CMK (cell line): Measurements from ENCODE around the gene FNDC3B.

ENCODE experiments used
- DNase-seq: peaks from one replicate; pipeline ENCODE4 v3.0.0-alpha.2; 2010; ENCODE audit warnings: low read depth

FNDC3B gene

GRCh38 chr3:172310428-172310760 is 271.0 kb downstream of the FNDC3B start:
- DNase-seq = no peak

GRCh38 chr3:172311217-172311616 is 271.8 kb downstream of the FNDC3B start:
- DNase-seq = no peak

DNA sequence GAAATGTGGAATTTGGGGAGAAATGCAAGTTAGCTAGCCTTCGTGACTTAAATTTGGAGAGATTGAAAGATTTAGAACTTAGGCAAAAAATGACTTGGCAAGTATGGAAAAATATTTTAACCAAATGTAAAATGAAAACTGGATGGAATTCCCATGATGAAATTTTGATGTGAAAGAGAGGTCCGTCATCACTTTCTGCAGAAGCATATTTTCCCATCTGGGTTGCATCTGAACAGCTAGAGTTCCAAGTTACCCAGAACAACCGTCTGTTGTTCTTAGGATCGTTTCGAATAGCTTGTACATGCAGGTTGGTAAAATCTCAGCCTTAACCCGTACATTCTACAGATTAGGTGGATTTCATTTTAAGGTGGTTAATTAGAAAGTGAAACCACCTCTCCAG is 272.6 kb downstream of the FNDC3B start:
- no peak for DNase-seq

GRCh38 chr3:172312711-172313110 is 273.3 kb downstream of the FNDC3B start:
- no peak for DNase-seq

- DNase-seq = no peak
Observed at GRCh38 chr3:172313671-172314070, 274.3 kb downstream of the FNDC3B start.

GRCh38 chr3:172314591-172315160 is 275.3 kb downstream of the FNDC3B start:
- DNase-seq = no peak

- DNase-seq = no peak
Observed at GRCh38 chr3:172315401-172316091, 276.2 kb downstream of the FNDC3B start.

DNA sequence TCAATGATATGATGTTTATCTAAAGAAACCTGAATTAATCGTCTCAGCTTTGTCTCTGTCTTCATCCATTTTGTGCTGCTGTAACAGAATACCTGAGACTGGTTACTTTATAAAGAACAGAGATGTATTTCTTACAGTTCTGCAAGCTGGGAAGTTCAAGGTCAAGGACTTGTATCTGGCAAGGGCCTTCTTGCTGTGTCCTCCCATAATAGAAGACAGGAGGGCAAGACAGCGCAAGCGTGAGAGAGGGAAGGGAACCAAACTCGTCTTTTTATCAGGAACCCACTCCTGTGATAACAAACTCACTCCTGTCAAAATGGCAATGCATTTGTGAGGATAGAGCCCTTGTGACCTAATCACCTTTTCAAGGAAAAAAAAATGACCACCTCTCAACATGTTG is 277.4 kb downstream of the FNDC3B start:
- no peak for DNase-seq

- no peak for DNase-seq
Observed at GRCh38 chr3:172317481-172317880, 278.1 kb downstream of the FNDC3B start.

GRCh38 chr3:172317984-172318383 is 278.6 kb downstream of the FNDC3B start:
- DNase-seq = no peak

- DNase-seq = no peak
Observed at GRCh38 chr3:172319595-172319994, 280.2 kb downstream of the FNDC3B start.

DNA sequence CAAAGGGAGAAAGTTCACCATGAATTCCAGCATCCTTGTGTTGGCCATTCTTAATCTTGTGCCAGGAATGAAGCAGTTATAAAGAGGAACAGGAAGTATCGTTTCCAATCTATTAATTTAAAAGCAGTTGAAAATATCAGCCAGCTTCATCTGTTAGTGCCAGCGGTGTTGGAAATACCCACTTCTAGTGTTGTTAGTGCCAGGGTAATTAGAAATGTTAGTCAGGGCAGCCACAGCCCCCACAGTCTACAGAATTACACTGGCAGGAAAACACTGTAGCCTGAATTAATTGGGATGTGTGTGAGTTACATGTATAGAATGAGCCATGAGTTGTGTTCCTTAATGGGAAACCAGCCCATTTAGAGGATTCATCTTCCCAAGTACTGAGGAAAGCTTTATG is 281.1 kb downstream of the FNDC3B start:
- DNase-seq = no peak

- DNase-seq = no peak
Observed at GRCh38 chr3:172321035-172321434, 281.7 kb downstream of the FNDC3B start.

GRCh38 chr3:172323894-172324610 is 284.7 kb downstream of the FNDC3B start:
- DNase-seq = no peak

DNA sequence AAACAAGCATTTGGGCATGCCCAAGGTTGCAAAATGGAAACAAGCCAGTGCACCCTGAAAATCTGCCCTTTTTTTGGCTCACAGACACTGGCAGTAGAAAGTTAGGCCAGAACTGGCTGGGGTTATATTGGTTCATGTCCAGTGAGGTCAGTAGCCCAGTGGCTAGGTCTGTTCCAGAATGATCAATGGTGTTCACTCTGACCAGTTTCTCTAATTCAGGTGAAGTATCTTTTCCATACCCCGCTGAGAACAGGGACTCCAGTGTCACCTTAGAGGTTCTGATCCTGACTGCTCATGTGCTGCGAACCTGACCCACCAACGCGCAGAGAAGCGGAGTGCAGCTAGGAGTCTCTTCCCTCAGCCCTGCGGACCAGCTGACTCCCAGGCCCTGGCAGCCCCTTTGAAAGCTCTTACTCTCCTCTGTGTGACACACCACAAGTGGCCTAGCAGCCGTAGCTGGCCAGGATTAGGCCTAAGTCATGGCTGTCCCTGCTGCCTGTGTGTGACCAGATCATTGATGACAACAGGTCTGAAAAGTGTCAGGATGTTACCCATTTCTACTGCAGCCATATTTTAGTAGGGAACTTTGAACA is 285.3 kb downstream of the FNDC3B start:
- DNase-seq = no peak

DNA sequence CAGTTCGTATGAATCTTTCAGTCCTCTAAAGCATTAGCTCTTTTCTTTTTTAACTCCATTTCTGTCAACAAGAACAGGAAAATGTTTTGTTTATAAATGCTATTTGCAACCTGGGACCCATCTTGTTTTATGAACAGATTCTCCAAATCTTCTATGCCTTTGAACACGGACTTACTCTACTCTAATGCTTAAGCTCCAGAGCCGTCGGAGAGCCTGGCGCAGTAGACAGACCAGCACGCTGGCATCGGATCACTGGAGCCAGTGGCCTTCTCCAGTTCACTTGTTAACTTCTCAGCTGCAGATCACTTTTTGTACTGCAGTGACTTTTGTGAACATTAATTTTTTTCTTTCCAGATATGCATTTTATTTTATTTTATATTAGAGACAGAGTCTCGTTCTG is 286.1 kb downstream of the FNDC3B start:
- no peak for DNase-seq

- DNase-seq = no peak
Observed at GRCh38 chr3:172326993-172327392, 287.6 kb downstream of the FNDC3B start.

- no peak for DNase-seq
Observed at GRCh38 chr3:172328282-172328681, 288.9 kb downstream of the FNDC3B start.

- no peak for DNase-seq
Observed at GRCh38 chr3:172329070-172329469, 289.7 kb downstream of the FNDC3B start.

DNA sequence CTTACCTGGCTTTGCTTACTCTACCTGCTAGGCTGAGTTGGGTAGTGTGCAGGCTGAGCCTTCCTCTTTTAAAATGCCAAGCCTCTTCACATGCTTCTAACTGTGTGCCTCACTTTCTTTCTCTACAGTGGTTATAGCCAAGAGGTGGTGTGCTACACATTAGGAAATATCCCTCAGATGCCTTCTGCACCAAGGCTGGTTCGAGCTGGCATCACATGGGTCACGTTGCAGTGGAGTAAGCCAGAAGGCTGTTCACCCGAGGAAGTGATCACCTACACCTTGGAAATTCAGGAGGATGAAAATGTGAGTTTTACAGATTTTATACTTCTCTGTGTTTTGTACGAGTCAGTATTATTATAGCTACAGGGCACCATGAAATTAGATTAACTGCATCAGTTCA is 291.0 kb downstream of the FNDC3B start:
- no peak for DNase-seq

GRCh38 chr3:172332256-172333041 is 293.1 kb downstream of the FNDC3B start:
- peak; percentile 26 for DNase-seq

GRCh38 chr3:172333042-172333377 is 293.6 kb downstream of the FNDC3B start:
- DNase-seq = no peak
